HCT116 (cell line): ENCODE results near the gene NFASC. TPM values are rescaled to one million over a fixed set of nuclear protein-coding genes. Genes with fewer than 3 reads are reported as not detected.

ENCODE experiments used
- ATAC-seq: fragments of 200-7000 bp; cut with Tn5 transposase; 2 replicates; pipeline ENCODE4 v1.9.1; 2020; ENCODE audit warnings: mild to moderate bottlenecking, moderate library complexity
- BruUV-seq: library from RNA; stranded (reverse); fragments of 400-500 nt; replicated peaks from 2 replicates; lab custom pipeline; 2021; lab: Mats Ljungman, UMichigan
- CTCF ChIA-PET: fragments of 300-600 bp; sonication (Branson Sonifier 250); formaldehyde crosslinking; loops from one replicate; lab custom pipeline; 2021; ENCODE audit warnings: antibody characterized with exemption; lab: Charles Lee
- POLR2A ChIA-PET: fragments of 300-600, 350-600 bp; sonication (Branson Sonifier 250); formaldehyde crosslinking; loops from one replicate; lab custom pipeline; 2021; ENCODE audit warnings: antibody characterized with exemption; lab: Charles Lee
- RAD21 ChIA-PET, 2 experiments: fragments of 300-600 bp; sonication (Branson Sonifier 250); formaldehyde crosslinking; loops; one replicate each; lab custom pipeline; 2023; ENCODE audit warnings: low total read pairs in 2 of 2; ENCODE audit not compliant: uncharacterized antibody in 2 of 2, unreplicated experiment in 2 of 2, low non-redundant PET in 1 of 2; lab: Charles Lee
- DNase-seq: peaks from one replicate; pipeline ENCODE4 v3.0.0-alpha.2; 2010; ENCODE audit warnings: low read depth, low spot score
- H2AFZ ChIP-seq: fragments of 200-600 bp; shearing (Covaris generic), sonication (generic); 2 replicates; pipeline ENCODE4 v1.6.1; 2017; ENCODE audit warnings: low read depth, mixed run types, mixed read lengths, antibody characterized with exemption, low read length; ENCODE audit not compliant: poor library complexity, severe bottlenecking
- H3K27ac ChIP-seq: 2 replicates; pipeline ENCODE4 v1.5.1; 2012; ENCODE audit warnings: low read depth, low read length
- H3K27me3 ChIP-seq: fragments of 200-600 bp; sonication (generic); 2 replicates; pipeline ENCODE4 v1.6.1; 2016; ENCODE audit warnings: mixed run types, low read length, mixed read lengths; ENCODE audit not compliant: insufficient read depth
- H3K36me3 ChIP-seq, 2 experiments: fragments of 200-500 bp in 1 of 2; fragments of 200-600 bp in 1 of 2; sonication (Bioruptor generic) in 1 of 2; sonication (generic) in 1 of 2; 2 replicates each; pipeline versions ENCODE4 v1.5.1 to v1.6.1; 2014 to 2016; ENCODE audit warnings: low read length in 2 of 2, inconsistent platforms in 1 of 2, mixed read lengths in 1 of 2, mixed run types in 1 of 2; ENCODE audit not compliant: insufficient read depth in 2 of 2, control insufficient read depth in 1 of 2
- H3K4me1 ChIP-seq, 2 experiments: fragments of 200-600 bp in 1 of 2; sonication (generic) in 1 of 2; 2 replicates each; pipeline versions ENCODE4 v1.5.1 to v1.6.1; 2012 to 2017; ENCODE audit warnings: low read length in 2 of 2, inconsistent platforms in 1 of 2, mild to moderate bottlenecking in 1 of 2, mixed read lengths in 1 of 2, mixed run types in 1 of 2, moderate library complexity in 1 of 2; ENCODE audit not compliant: insufficient read depth in 2 of 2, control insufficient read depth in 1 of 2
- H3K4me2 ChIP-seq: fragments of 200-600 bp; sonication (generic); 2 replicates; pipeline ENCODE4 v1.6.1; 2017; ENCODE audit warnings: mixed run types, low read length, mixed read lengths
- H3K4me3 ChIP-seq, 2 experiments: fragments of 200-600 bp in 1 of 2; sonication (generic) in 1 of 2; replicated peaks in 1 of 2; 2 replicates each; pipeline ENCODE4 v1.5.1; 2011 to 2016; ENCODE audit warnings: low read length in 2 of 2, control low read depth in 1 of 2, low read depth in 1 of 2, mild to moderate bottlenecking in 1 of 2, mixed read lengths in 1 of 2, mixed run types in 1 of 2
- H3K79me2 ChIP-seq: fragments of 200-600 bp; sonication (generic); 2 replicates; pipeline ENCODE4 v1.6.1; 2017; ENCODE audit warnings: mild to moderate bottlenecking, mixed run types, low read length, moderate library complexity, mixed read lengths; ENCODE audit not compliant: insufficient read depth
- H3K9ac ChIP-seq: fragments of 200-600 bp; sonication (generic); 2 replicates; pipeline ENCODE4 v1.6.1; 2016; ENCODE audit warnings: low read length, mixed read lengths
- H3K9me2 ChIP-seq: fragments of 200-600 bp; sonication (generic), shearing (Covaris generic); 2 replicates; pipeline ENCODE4 v1.6.1; 2017; ENCODE audit warnings: mixed run types, mild to moderate bottlenecking, moderate library complexity; ENCODE audit not compliant: insufficient read depth
- H3K9me3 ChIP-seq, 2 experiments: fragments of 200-500 bp in 1 of 2; fragments of 200-600 bp in 1 of 2; sonication (Bioruptor generic) in 1 of 2; sonication (generic) in 1 of 2; 2 replicates each; pipeline ENCODE4 v1.6.1; 2014 to 2017; ENCODE audit warnings: low read length in 2 of 2, mixed read lengths in 2 of 2, inconsistent platforms in 1 of 2, low read depth in 1 of 2, mild to moderate bottlenecking in 1 of 2, mixed run types in 1 of 2, moderate library complexity in 1 of 2; ENCODE audit not compliant: control insufficient read depth in 1 of 2, insufficient read depth in 1 of 2
- H4K20me1 ChIP-seq: fragments of 200-600 bp; sonication (generic), shearing (Covaris generic); 2 replicates; pipeline ENCODE4 v1.6.1; 2017; ENCODE audit warnings: mixed run types, mild to moderate bottlenecking, moderate library complexity; ENCODE audit not compliant: insufficient read depth
- ATF3 ChIP-seq: IDR thresholded peaks from 2 replicates; pipeline ENCODE4 v1.6.1; 2012
- CBX3 ChIP-seq: IDR thresholded peaks from 2 replicates; pipeline ENCODE4 v1.6.1; 2012; ENCODE audit warnings: low read depth
- CEBPB ChIP-seq: IDR thresholded peaks from 2 replicates; pipeline ENCODE4 v1.6.1; 2012; ENCODE audit warnings: low read depth
- EGR1 ChIP-seq: IDR thresholded peaks from 2 replicates; pipeline ENCODE4 v1.6.1; 2012; ENCODE audit warnings: low read depth
- ELF1 ChIP-seq: IDR thresholded peaks from 2 replicates; pipeline ENCODE4 v1.6.1; 2012; ENCODE audit warnings: low read depth, borderline replicate concordance
- EZH2 ChIP-seq: fragments of 200-600 bp; sonication (generic); IDR thresholded peaks from 2 replicates; pipeline ENCODE4 v1.6.1; 2017; ENCODE audit warnings: antibody characterized with exemption, mixed run types
- EZH2phosphoT487 ChIP-seq: fragments of 200-600 bp; IDR thresholded peaks from 2 replicates; pipeline ENCODE4 v1.6.1; 2018; ENCODE audit warnings: antibody characterized with exemption, borderline replicate concordance
- FOSL1 ChIP-seq: IDR thresholded peaks from 2 replicates; pipeline ENCODE4 v1.6.1; 2012; ENCODE audit warnings: low read depth
- JUND ChIP-seq: IDR thresholded peaks from 2 replicates; pipeline ENCODE4 v1.6.1; 2012
- MAX ChIP-seq: IDR thresholded peaks from 2 replicates; pipeline ENCODE4 v1.6.1; 2012
- POLR2A ChIP-seq: IDR thresholded peaks from 2 replicates; pipeline ENCODE4 v1.7.0; 2011; ENCODE audit warnings: borderline replicate concordance; ENCODE audit not compliant: insufficient read depth, insufficient read length; ENCODE audit errors: extremely low read depth
- RAD21 ChIP-seq: IDR thresholded peaks from 2 replicates; pipeline ENCODE4 v1.6.1; 2012; ENCODE audit warnings: low read depth, mild to moderate bottlenecking
- REST ChIP-seq: IDR thresholded peaks from 2 replicates; pipeline ENCODE4 v1.6.1; 2012; ENCODE audit warnings: low read depth
- YY1 ChIP-seq: IDR thresholded peaks from 2 replicates; pipeline ENCODE4 v1.6.1; 2011; ENCODE audit warnings: low read length, low read depth, moderate library complexity, mild to moderate bottlenecking; ENCODE audit not compliant: insufficient replicate concordance; ENCODE audit errors: extremely low read depth
- ZFX ChIP-seq: fragments of 450-650 bp; IDR thresholded peaks from 2 replicates; pipeline ENCODE4 v1.6.1; 2017
- ZNF274 ChIP-seq: fragments of 200-500 bp; sonication (Bioruptor generic); IDR thresholded peaks from 2 replicates; pipeline ENCODE4 v1.6.1; 2014; ENCODE audit warnings: mild to moderate bottlenecking, low read depth, low read length, inconsistent platforms
- intact Hi-C: fragments of 100-400 bp; cut with micrococcal nuclease; formaldehyde crosslinking; loops from 2 replicates; pipeline ENCODE4 v1.10.0; 2022
- total RNA-seq: library from RNA; stranded (reverse); gene quantifications from one replicate; pipeline ENCODE4 v1.2.1, GENCODE V29; 2021; ENCODE audit not compliant: unreplicated experiment
- TF ChIP-seq, protein P1 (sequence below), 3 experiments: fragments of 200-600 bp in 1 of 3; sonication (generic) in 1 of 3; IDR thresholded peaks in 2 of 3; conservative IDR thresholded peaks in 1 of 3; 2 replicates each; pipeline ENCODE4 v1.5.1; 2012 to 2017; ENCODE audit warnings: low read depth in 2 of 3, low read length in 2 of 3, antibody characterized with exemption in 1 of 3, borderline replicate concordance in 1 of 3, control low read depth in 1 of 3, mild to moderate bottlenecking in 1 of 3, mixed read lengths in 1 of 3, mixed run types in 1 of 3, moderate library complexity in 1 of 3; ENCODE audit not compliant: insufficient read depth in 1 of 3

NFASC gene
- total RNA-seq, 1 experiment from 2014 or later: 0.57 TPM

GRCh38 chr1:205015241-205015640, 144.6 kb downstream of the NFASC start:
- Histone ChIP-seq H3K4me3 (no peak overlapping the region), H3K79me2 (no peaks in the 10 kb centered on the region), H3K9me3 (no peaks in the 10 kb centered on the region), H3K27ac (no peak overlapping the region), H4K20me1 (no peaks in the 10 kb centered on the region), H3K27me3 (no peaks in the 10 kb centered on the region; the same call in 1 of the 2 replicates), H3K9ac (no peak overlapping the region), H3K4me1 (0 out of 4 replicates have a peak, but pooled peaks cover 0 to 3% of the 10 kb centered on the region in 2 experiments), H2AFZ (no peak overlapping the region), H3K36me3 (no peaks in the 10 kb centered on the region), H3K9me2 (no peaks in the 10 kb centered on the region), H3K4me2 (no peak overlapping the region)
- ChIA-PET RAD21 (no interaction called here), CTCF (interaction anchor here (1.1 kb wide), 1 partner anchor 26 kb away, joined by 3 read pairs; no protein-coding TSS in a partner anchor), POLR2A (interaction anchor here (1.2 kb wide), 1 partner anchor 21 kb away, joined by 3 read pairs; no protein-coding TSS in a partner anchor)
- TF ChIP-seq RAD21 (no peak), ATF3 (no peak), JUND (no peak), FOSL1 (no peak), ZNF274 (no peak), POLR2A (no peak), EZH2phosphoT487 (no peak), CBX3 (no peak), MAX (no peak), EZH2 (no peak), REST (no peak), ELF1 (no peak), YY1 (no peak), CEBPB (no peak), ZFX (no peak), EGR1 (no peak)
- TF ChIP-seq, protein P1, sequence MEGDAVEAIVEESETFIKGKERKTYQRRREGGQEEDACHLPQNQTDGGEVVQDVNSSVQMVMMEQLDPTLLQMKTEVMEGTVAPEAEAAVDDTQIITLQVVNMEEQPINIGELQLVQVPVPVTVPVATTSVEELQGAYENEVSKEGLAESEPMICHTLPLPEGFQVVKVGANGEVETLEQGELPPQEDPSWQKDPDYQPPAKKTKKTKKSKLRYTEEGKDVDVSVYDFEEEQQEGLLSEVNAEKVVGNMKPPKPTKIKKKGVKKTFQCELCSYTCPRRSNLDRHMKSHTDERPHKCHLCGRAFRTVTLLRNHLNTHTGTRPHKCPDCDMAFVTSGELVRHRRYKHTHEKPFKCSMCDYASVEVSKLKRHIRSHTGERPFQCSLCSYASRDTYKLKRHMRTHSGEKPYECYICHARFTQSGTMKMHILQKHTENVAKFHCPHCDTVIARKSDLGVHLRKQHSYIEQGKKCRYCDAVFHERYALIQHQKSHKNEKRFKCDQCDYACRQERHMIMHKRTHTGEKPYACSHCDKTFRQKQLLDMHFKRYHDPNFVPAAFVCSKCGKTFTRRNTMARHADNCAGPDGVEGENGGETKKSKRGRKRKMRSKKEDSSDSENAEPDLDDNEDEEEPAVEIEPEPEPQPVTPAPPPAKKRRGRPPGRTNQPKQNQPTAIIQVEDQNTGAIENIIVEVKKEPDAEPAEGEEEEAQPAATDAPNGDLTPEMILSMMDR (IDR thresholded peaks at IDR 0.05 in 2 of 3, conservative IDR thresholded peaks at IDR 0.05 in 1 of 3; ENCODE audit: borderline replicate concordance in 1 of 3, insufficient read depth in 1 of 3, low read depth in 2 of 3, low read length in 2 of 3): no peak
- BruUV-seq: no TSS peak
- DNase-seq (no peak), ATAC-seq (no peak)
- intact Hi-C loops: no loop called here
